ENCODE data around the gene DECR2. TPM values are rescaled to one million over a fixed set of nuclear protein-coding genes. Genes with fewer than 3 reads are reported as not detected.
A peak's percentile ranks its signal among the peaks of the same experiment; 100 is the strongest.

DECR2 gene
- total and polyA plus RNA-seq, 2 of the 13 experiments (the other 11 are each of a cell fraction or from before 2014, with no cell fraction given), result 36.3 to 44.6 TPM

- 0 out of 2 replicates have a peak, but pooled peaks have one; percentile 11 for TF ChIP-seq ARID5B (CRISPR knock-in tag; IDR thresholded peaks at IDR 0.05)
- TF ChIP-seq ZNF543 (CRISPR knock-in tag; IDR thresholded peaks at IDR 0.05), result no peak
- no peak for TF ChIP-seq SP2 (CRISPR knock-in tag; IDR thresholded peaks at IDR 0.05)
- TF ChIP-seq ZNF292 (CRISPR knock-in tag; IDR thresholded peaks at IDR 0.05; ENCODE audit: borderline replicate concordance, low read depth), result no peak
- 0 out of 2 replicates have a peak, but pooled peaks have one; percentile 43 for TF ChIP-seq ZNF570 (CRISPR knock-in tag; IDR thresholded peaks at IDR 0.05; ENCODE audit: borderline replicate concordance)
- TF ChIP-seq ZNF737 (CRISPR knock-in tag; IDR thresholded peaks at IDR 0.05; ENCODE audit: borderline replicate concordance), result peak; percentile 69; the same call in 1 of the 2 replicates
- no peak for TF ChIP-seq PITX1 (CRISPR knock-in tag; IDR thresholded peaks at IDR 0.05)
- no peak for TF ChIP-seq RFX5 (IDR thresholded peaks at IDR 0.05; ENCODE audit: low read depth, low read length)
- no peak for TF ChIP-seq RBM22 (optimal IDR thresholded peaks at IDR 0.05; ENCODE audit: low read length)
- 0 out of 2 replicates have a peak, but pooled peaks have one; percentile 53 for TF ChIP-seq ZFP36L1 (CRISPR knock-in tag; IDR thresholded peaks at IDR 0.05)
- TF ChIP-seq ZNF414 (CRISPR knock-in tag; IDR thresholded peaks at IDR 0.05), result peak; percentile 80; the same call in 1 of the 2 replicates
- TF ChIP-seq ZNF138 (CRISPR knock-in tag; IDR thresholded peaks at IDR 0.05; ENCODE audit: low read depth), result no peak; the same call in 1 of the 2 replicates
- TF ChIP-seq ZBTB26 (CRISPR knock-in tag; IDR thresholded peaks at IDR 0.05; ENCODE audit: borderline replicate concordance), result no peak
- TF ChIP-seq, protein P1, sequence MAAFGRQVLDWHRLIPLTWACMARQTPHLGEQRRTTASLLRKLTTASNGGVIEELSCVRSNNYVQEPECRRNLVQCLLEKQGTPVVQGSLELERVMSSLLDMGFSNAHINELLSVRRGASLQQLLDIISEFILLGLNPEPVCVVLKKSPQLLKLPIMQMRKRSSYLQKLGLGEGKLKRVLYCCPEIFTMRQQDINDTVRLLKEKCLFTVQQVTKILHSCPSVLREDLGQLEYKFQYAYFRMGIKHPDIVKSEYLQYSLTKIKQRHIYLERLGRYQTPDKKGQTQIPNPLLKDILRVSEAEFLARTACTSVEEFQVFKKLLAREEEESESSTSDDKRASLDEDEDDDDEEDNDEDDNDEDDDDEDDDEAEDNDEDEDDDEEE (CRISPR knock-in tag; IDR thresholded peaks at IDR 0.05), result peak; percentile 94; the same call in 1 of the 2 replicates
- no peak; the same call in 1 of the 2 replicates for TF ChIP-seq ZBTB7A (CRISPR knock-in tag; IDR thresholded peaks at IDR 0.05)
- TF ChIP-seq ZNF468 (CRISPR knock-in tag; IDR thresholded peaks at IDR 0.05), result no peak
- peak; percentile 81; the same call in 1 of the 2 replicates for TF ChIP-seq ZNF709 (CRISPR knock-in tag; IDR thresholded peaks at IDR 0.05)
- no peak; the same call in 1 of the 2 replicates for TF ChIP-seq ZNF124 (CRISPR knock-in tag; IDR thresholded peaks at IDR 0.05)
These were observed 23.5 kb downstream of the DECR2 start, which contains the start of gene RAB11FIP3 (continued) for GRCh38 chr16:425082-425718.

Measured in HepG2 (cell line).